ENCODE data around the gene ALG3.

Gene ALG3

DNA sequence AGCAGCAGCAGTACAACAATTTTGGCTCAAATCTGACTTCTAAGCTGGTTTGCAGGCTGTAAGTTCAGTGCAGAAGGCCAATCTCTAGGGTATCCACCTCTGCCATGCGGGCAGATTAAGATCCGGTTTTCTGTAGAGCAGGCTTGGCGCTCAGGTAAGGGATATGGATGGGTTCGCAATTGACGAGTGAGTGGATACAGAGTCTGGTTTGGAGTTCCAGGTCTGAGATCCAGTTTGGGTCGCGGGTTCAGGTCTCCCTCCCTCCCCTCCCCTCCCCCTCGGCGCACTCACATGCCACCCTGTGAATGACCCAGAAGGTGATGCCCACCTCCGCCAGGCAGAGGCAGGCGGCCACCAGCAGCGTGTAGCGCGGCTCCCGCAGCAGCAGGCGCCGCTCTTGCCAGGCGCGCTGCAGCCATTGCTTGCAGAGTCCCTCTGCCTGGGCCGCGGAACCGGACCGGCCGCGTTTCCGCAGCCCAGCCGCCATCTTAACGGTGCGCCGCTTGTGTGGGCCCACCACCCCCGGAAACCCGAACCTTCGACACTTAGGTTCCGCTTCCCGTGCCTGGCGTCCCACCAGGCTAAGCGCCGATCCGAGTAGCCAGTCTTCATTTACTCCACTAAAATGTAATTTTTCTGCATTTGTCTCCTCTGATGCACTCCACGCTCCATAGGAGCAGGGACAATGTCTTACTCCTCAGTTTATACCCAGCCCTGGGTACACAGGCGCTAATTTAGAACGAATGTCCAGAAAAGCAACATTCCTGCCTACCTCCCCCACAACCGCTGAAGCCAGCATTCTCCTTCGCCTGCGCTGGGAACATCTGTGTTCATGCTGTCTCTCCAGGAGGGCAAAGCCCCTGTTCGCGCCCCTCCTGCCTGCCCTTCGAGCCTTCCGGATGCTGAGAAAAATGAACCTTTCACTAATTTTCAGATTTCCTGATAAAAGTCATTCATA, at the start of gene ALG3:
Gene ALG3 (minus strand): TSS at position 509 of the 958 bp plus-strand sequence. CDS start 22 bp downstream, at position 487.
- peak; percentile 93 for DNase-seq (ENCODE audit: low read depth)

DNA sequence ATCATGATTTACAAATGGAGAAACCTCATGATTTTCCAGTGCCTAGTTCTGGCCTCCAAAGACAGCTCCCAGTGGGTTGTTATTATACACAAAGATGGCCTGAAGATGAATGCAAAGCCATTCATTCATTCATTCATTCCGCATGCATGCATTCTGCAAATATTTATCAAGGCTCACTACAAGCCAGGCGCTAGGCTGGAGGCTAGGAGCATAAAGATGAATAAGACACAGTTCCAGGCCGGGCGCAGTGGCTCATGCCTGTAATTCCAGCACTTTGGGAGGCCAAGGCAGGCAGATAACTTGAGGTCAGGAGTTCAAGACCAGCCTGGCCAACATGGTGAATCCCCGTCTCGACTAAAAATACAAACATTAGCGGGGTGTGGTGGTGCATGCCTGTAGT, 47.9 kb upstream of the ALG3 start:
- TF ChIP-seq, protein P1, sequence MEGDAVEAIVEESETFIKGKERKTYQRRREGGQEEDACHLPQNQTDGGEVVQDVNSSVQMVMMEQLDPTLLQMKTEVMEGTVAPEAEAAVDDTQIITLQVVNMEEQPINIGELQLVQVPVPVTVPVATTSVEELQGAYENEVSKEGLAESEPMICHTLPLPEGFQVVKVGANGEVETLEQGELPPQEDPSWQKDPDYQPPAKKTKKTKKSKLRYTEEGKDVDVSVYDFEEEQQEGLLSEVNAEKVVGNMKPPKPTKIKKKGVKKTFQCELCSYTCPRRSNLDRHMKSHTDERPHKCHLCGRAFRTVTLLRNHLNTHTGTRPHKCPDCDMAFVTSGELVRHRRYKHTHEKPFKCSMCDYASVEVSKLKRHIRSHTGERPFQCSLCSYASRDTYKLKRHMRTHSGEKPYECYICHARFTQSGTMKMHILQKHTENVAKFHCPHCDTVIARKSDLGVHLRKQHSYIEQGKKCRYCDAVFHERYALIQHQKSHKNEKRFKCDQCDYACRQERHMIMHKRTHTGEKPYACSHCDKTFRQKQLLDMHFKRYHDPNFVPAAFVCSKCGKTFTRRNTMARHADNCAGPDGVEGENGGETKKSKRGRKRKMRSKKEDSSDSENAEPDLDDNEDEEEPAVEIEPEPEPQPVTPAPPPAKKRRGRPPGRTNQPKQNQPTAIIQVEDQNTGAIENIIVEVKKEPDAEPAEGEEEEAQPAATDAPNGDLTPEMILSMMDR (IDR thresholded peaks at IDR 0.05; ENCODE audit: low read length, missing control alignments), result no peak
- H3K4me3 ChIP-seq (replicated peaks; ENCODE audit: low read depth, low read length), result no peak overlapping the region
- no peak for DNase-seq (ENCODE audit: low read depth)

More for the DNA sequence above, at the start of gene ALG3:
- TF ChIP-seq, protein P1 (IDR thresholded peaks at IDR 0.05; ENCODE audit: low read length, missing control alignments), result no peak
- peak within 1 kb of the TSS; percentile 73 for H3K4me3 ChIP-seq (replicated peaks; ENCODE audit: low read depth, low read length)

DNA sequence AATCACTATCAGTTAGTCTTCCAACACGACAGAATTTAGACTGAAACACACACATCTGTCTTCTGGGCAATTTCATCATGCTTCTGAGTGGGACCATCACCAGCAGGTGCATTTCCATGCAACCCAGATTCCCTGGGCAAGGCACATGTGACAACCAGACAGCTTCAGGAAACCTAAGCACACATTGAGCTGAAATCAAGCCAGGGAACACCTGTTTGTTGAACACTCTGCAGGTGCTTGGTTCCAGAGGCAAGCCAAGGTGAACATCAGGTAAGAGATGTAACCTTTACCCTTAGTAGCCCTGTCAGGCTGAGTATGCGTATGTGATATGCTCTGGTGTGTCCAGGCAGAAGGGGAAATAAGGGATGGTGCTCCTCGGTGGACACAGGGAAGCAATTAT, 47.0 kb upstream of the ALG3 start:
- TF ChIP-seq, protein P1 (IDR thresholded peaks at IDR 0.05; ENCODE audit: low read length, missing control alignments), result no peak
- no peak overlapping the region for H3K4me3 ChIP-seq (replicated peaks; ENCODE audit: low read depth, low read length)
- no peak for DNase-seq (ENCODE audit: low read depth)

DNA sequence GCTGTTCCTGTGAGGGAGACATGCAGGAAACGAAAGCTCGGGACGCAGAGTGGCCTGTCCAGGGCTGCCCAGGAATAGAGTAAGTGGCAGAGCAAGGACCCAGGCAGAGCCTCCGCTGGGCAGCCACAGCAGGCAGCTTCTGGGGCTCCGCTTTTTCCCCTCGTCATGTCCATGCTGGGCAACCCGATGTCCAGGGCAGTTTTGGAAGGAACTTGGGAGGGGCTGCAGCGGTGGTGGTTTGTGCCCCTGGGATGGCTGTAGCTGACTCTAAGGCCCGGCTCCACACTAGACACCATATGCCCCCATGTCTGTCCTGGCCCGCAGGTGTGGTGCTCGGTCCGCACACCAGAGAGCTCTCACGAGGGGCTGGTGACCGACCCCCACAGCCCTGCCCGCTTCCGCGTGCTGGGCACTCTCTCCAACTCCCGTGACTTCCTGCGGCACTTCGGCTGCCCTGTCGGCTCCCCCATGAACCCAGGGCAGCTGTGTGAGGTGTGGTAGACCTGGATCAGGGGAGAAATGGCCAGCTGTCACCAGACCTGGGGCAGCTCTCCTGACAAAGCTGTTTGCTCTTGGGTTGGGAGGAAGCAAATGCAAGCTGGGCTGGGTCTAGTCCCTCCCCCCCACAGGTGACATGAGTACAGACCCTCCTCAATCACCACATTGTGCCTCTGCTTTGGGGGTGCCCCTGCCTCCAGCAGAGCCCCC, 43.1 kb upstream of the ALG3 start:
- TF ChIP-seq, protein P1 (IDR thresholded peaks at IDR 0.05; ENCODE audit: low read length, missing control alignments), result no peak
- no peak overlapping the region for H3K4me3 ChIP-seq (replicated peaks; ENCODE audit: low read depth, low read length)
- DNase-seq (ENCODE audit: low read depth), result no peak

DNA sequence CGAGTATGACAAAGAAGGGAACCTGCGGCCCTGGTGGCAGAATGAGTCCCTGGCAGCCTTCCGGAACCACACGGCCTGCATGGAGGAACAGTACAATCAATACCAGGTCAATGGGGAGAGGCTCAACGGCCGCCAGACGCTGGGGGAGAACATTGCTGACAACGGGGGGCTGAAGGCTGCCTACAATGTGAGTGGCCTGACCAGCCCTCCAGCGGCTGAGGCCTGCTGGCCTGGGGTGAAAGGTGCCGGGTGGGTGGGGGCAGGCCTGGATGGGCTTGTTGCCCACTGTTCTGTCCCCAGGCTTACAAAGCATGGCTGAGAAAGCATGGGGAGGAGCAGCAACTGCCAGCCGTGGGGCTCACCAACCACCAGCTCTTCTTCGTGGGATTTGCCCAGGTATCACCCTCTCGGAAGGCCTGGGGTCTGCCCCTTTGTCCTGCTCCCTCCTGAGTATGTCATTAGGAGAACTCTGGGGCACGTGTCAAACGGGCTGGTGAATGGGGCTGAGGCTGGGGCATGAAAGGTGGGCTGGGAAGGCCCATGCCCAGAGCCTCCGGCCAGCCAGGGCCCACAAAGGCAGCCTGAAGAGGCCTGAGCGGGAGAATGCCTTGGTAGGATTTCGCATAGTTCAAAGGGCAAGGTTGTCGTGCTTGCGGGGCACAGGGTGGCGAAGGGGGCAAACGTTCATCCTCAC, 42.4 kb upstream of the ALG3 start:
- no peak for DNase-seq (ENCODE audit: low read depth)
- TF ChIP-seq, protein P1 (IDR thresholded peaks at IDR 0.05; ENCODE audit: low read length, missing control alignments), result no peak
- H3K4me3 ChIP-seq (replicated peaks; ENCODE audit: low read depth, low read length), result no peak overlapping the region

DNA sequence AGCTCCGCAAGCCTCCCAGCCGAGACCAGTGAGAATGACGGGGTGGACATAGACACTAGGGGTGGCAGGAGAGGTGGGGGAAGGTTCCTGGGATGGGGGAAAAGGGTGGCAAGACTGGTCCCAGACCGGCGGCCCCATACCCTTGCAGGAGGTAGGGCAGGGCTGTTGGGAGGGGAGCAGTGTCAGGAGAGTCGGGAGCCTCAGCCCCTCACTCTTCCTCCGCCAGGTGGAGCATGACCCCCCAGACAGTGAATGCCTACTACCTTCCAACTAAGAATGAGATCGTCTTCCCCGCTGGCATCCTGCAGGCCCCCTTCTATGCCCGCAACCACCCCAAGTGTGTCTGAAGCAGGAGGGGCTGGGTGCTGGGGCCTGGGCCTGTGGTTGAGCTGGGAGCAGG, 41.6 kb upstream of the ALG3 start:
- TF ChIP-seq, protein P1 (IDR thresholded peaks at IDR 0.05; ENCODE audit: low read length, missing control alignments), result no peak

More for the DNA sequence above, 41.6 kb upstream of the ALG3 start:
- H3K4me3 ChIP-seq (replicated peaks; ENCODE audit: low read depth, low read length), result no peak overlapping the region
- no peak for DNase-seq (ENCODE audit: low read depth)

All from fibroblast of pulmonary artery (primary cell).